Osteocyte (in vitro differentiated cells): Measurements from ENCODE around the gene CAPN13. TPM values are rescaled to one million over a fixed set of nuclear protein-coding genes. Genes with fewer than 3 reads are reported as not detected.

Experiments
- DNase-seq: peaks from one replicate; pipeline ENCODE4 v3.0.0; 2021; ENCODE audit warnings: mixed read lengths; ENCODE audit not compliant: unreplicated experiment; ENCODE audit errors: extremely low spot score
- H3K27ac Mint-ChIP-seq: one replicate; pipeline ENCODE4 v1.8.0; 2021; ENCODE audit warnings: mild to moderate bottlenecking, mixed read lengths; ENCODE audit not compliant: unreplicated experiment
- H3K27me3 Mint-ChIP-seq: one replicate; pipeline ENCODE4 v1.8.0; 2021; ENCODE audit warnings: mixed read lengths; ENCODE audit not compliant: unreplicated experiment
- H3K36me3 Mint-ChIP-seq: one replicate; pipeline ENCODE4 v1.8.0; 2021; ENCODE audit warnings: mixed read lengths; ENCODE audit not compliant: unreplicated experiment
- H3K4me1 Mint-ChIP-seq: one replicate; pipeline ENCODE4 v1.8.0; 2021; ENCODE audit warnings: mixed read lengths; ENCODE audit not compliant: unreplicated experiment
- H3K4me3 Mint-ChIP-seq: one replicate; pipeline ENCODE4 v1.8.0; 2021; ENCODE audit warnings: mild to moderate bottlenecking, moderate library complexity, mixed read lengths; ENCODE audit not compliant: unreplicated experiment
- H3K9me3 Mint-ChIP-seq: one replicate; pipeline ENCODE4 v1.8.0; 2021; ENCODE audit warnings: mixed read lengths; ENCODE audit not compliant: unreplicated experiment
- total RNA-seq: library from RNA; stranded (reverse); gene quantifications from 2 replicates; pipeline ENCODE4 v1.2.1, GENCODE V29; 2021
- TF ChIP-seq, protein P1 (sequence below): fragments of 200-600 bp; sonication (generic); IDR thresholded peaks from 2 replicates; pipeline ENCODE4 v1.5.0; 2021; ENCODE audit warnings: antibody characterized with exemption, mild to moderate bottlenecking, moderate library complexity

CAPN13 gene
- total RNA-seq, 1 donor from 2014 or later = not detected

DNA sequence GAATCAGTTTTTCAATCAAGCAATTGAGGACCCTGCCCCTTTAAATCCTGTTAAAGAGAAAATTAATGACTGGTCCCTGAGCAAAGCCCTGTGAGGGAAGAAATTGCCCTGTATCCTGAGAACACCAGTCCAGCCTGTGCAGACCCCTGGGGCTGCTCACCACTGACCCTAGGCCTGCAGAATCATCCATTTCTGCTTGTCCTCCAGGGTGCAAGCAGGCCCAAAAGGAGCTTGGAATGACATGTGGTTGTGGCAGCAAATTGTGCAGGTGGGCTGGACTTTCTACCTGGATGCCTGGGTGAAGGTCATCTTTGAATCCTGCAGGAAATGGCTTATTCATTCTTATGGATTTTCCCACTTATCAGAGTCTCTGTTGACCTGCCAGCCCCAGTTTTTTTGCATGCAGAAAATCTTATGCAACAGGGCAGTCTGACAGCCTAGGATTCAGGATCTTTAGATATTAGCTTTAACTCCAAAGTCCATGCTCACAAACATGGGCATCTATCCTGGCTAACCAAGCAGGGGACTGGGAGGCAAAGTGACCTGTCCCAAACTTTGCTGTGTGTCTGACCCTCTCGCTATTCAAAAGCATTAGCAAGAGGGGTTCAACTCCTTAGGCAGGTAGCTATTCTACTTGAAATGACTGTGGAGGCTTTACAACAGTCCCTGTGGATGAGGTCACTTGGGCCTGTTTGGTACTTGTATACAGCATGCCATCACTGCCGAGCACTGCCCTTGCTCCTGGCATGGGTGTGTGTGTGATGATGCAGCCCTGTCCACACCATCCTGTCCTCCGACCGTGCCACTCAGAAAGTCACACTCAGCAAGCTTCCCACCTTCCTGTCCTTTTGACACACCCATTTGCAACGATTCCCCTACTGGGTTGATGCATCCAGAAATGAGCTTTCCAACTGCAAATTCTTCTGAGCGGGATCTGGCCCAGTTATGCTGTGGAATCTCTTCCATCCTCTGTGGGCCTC, 85.3 kb downstream of the CAPN13 start:
- Mint-ChIP-seq H3K36me3 (no peaks in the 10 kb centered on the region), H3K4me1 (no peaks in the 10 kb centered on the region), H3K4me3 (no peak overlapping the region), H3K9me3 (no peaks in the 10 kb centered on the region), H3K27ac (no peak overlapping the region), H3K27me3 (peaks cover 54% of the 10 kb centered on the region)
- peak; percentile 46 for DNase-seq
- TF ChIP-seq, protein P1, sequence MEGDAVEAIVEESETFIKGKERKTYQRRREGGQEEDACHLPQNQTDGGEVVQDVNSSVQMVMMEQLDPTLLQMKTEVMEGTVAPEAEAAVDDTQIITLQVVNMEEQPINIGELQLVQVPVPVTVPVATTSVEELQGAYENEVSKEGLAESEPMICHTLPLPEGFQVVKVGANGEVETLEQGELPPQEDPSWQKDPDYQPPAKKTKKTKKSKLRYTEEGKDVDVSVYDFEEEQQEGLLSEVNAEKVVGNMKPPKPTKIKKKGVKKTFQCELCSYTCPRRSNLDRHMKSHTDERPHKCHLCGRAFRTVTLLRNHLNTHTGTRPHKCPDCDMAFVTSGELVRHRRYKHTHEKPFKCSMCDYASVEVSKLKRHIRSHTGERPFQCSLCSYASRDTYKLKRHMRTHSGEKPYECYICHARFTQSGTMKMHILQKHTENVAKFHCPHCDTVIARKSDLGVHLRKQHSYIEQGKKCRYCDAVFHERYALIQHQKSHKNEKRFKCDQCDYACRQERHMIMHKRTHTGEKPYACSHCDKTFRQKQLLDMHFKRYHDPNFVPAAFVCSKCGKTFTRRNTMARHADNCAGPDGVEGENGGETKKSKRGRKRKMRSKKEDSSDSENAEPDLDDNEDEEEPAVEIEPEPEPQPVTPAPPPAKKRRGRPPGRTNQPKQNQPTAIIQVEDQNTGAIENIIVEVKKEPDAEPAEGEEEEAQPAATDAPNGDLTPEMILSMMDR = no peak

DNA sequence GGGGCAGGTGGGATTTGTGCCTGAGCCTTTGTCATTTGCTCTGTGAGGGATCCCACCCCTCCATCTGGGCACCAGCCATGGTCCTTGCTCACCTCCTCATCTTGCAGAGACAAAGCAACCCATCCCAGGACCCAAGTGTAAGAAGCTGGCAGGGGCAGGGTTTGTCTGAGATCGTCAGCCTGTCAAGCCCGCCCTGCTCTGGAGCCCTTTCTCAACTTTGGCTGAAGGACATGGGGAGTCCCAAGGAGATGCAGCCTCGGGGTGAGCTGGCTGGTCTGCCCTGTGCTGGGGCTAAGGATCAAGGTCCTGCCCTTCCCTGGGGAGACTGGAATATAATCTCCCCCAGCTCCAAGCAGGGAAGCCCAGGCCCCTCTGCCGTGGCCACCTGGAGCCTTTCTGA, 86.0 kb downstream of the CAPN13 start:
- H3K4me3 Mint-ChIP-seq = no peak overlapping the region
- peaks cover 54% of the 10 kb centered on the region for H3K27me3 Mint-ChIP-seq
- H3K27ac Mint-ChIP-seq = no peak overlapping the region

DNA sequence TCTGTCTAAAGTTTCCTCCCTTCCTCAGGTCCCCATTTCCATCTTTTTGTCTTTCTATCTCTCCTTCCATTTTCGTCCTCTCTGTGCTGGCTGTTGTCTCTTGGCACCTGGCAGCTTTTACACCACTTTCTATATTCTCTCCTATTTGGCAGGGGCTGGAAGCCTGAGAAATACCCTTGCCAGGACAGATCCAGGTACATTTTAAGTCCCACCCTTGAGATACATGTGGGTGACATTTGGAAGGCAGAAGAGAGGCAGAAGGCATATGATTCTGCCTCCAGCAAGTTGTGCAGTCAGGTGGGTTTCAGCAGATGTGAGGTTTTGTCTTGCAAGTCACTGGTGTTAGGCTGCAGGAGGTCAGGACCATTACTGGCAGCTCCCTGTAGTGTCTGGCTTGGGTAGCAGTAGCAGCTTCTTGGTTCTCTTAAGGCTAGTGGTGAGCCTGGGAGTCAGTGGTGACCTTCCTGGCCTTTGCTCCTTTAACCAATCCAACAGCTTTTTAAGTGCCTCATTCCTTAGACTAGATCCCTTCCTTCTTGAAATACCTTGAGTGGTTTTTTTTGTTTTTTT, 90.1 kb downstream of the CAPN13 start:
- H3K4me3 Mint-ChIP-seq = no peak overlapping the region
- no peaks in the 10 kb centered on the region for H3K36me3 Mint-ChIP-seq
- H3K27me3 Mint-ChIP-seq = peaks cover 39% of the 10 kb centered on the region
- no peak overlapping the region for H3K27ac Mint-ChIP-seq
- no peaks in the 10 kb centered on the region for H3K9me3 Mint-ChIP-seq
- peak; percentile 34 for DNase-seq
- TF ChIP-seq, protein P1 = no peak
- H3K4me1 Mint-ChIP-seq = no peaks in the 10 kb centered on the region

More for the DNA sequence above, 86.0 kb downstream of the CAPN13 start:
- peak; percentile 65 for DNase-seq
- no peaks in the 10 kb centered on the region for H3K9me3 Mint-ChIP-seq
- TF ChIP-seq, protein P1 = no peak
- H3K36me3 Mint-ChIP-seq = no peaks in the 10 kb centered on the region
- H3K4me1 Mint-ChIP-seq = no peaks in the 10 kb centered on the region

DNA sequence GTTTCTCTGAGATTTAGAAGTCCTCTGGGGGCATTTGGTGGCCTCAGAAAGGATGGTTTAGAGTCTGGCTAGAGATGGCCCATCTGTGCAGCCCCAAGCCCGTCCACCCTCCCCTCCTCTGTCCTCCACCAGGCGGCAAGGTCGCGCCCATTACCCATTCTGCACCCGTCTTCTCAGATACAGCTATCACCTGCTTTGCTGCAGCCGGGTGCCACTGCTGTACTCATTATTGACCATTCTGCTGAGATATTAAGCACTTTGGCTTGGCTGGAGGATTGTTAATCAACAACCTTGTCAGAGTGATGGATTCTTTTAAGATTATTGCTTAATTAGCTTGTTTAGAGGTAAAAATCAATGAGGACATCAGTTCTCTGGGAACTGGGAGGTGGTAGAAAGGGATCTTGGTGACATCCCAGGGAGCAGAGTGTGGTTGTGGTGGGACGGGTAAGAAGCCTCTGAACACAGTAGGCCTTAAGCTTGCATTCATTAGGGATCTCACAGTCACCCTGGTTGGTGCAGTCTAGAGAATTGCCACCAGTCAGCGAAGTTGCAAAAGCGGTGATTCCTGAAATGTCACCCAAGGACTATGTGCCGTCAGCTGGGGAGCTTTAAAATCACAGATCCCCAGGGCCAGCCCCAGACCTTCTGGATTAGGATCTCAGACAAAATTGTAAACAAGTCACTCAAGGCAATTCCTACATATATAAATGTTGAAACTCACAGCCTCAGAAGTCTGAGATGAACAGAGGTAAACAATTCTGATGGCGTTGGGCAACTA, 90.9 kb downstream of the CAPN13 start:
- H3K27me3 Mint-ChIP-seq = peaks cover 39% of the 10 kb centered on the region
- H3K27ac Mint-ChIP-seq = no peak overlapping the region
- H3K9me3 Mint-ChIP-seq = no peaks in the 10 kb centered on the region
- TF ChIP-seq, protein P1 = no peak
- H3K4me1 Mint-ChIP-seq = no peaks in the 10 kb centered on the region
- no peak overlapping the region for H3K4me3 Mint-ChIP-seq
- peak; percentile 67 for DNase-seq
- no peaks in the 10 kb centered on the region for H3K36me3 Mint-ChIP-seq
